Activated CD4-positive, CD25-positive, alpha-beta regulatory T cell (primary cell): Measurements from ENCODE around the gene LMLN.
"Not testable (repeated sequence)": the region's sequence is repeated elsewhere in the genome, so short reads cannot be mapped to it uniquely, and the experiment has no call there.

ENCODE experiments used
- DNase-seq, 4 experiments: peaks; one replicate each; lab custom pipeline; 2025; lab: John Stamatoyannopoulos, UW

The LMLN gene, protein sequence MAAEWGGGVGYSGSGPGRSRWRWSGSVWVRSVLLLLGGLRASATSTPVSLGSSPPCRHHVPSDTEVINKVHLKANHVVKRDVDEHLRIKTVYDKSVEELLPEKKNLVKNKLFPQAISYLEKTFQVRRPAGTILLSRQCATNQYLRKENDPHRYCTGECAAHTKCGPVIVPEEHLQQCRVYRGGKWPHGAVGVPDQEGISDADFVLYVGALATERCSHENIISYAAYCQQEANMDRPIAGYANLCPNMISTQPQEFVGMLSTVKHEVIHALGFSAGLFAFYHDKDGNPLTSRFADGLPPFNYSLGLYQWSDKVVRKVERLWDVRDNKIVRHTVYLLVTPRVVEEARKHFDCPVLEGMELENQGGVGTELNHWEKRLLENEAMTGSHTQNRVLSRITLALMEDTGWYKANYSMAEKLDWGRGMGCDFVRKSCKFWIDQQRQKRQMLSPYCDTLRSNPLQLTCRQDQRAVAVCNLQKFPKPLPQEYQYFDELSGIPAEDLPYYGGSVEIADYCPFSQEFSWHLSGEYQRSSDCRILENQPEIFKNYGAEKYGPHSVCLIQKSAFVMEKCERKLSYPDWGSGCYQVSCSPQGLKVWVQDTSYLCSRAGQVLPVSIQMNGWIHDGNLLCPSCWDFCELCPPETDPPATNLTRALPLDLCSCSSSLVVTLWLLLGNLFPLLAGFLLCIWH

DNA sequence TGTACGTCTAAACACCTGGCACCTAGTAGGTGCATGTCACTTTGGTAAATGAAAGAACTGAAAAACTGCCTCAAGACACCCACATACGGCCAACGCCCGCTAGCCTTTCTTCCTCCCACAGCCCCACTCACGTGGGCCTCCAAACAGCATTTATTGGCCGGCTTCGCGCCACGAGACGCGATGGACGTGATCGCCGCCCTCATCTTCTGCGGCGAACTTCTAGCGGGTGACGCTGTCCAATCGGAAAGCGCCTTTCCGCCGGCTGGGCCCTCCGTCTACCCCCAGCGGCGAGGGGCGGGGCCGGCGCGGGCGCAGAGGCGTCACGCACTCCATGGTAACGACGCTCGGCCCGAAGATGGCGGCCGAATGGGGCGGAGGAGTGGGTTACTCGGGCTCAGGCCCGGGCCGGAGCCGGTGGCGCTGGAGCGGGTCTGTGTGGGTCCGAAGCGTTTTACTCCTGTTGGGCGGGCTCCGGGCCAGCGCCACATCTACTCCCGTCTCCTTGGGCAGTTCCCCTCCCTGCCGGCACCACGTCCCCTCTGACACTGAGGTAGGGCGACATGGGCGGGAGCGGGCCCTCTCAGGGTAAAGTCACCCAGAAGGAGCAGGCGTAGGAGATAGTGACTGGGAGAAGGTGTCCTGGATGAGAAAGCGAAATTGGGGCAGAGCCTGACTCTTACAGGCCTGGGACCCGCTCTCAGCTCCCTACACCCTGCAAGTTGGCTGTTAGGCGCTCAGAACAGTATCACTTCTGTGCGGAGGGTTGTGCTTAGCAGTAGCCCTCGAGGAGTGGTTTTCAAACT is at the start of gene LMLN:
Gene LMLN, plus strand, starts transcription at position 327 of the 803 bp plus-strand sequence. Its CDS starts 29 bp downstream, at position 356.
- DNase-seq = peak; percentile 86 to 93 (median 90)

DNA sequence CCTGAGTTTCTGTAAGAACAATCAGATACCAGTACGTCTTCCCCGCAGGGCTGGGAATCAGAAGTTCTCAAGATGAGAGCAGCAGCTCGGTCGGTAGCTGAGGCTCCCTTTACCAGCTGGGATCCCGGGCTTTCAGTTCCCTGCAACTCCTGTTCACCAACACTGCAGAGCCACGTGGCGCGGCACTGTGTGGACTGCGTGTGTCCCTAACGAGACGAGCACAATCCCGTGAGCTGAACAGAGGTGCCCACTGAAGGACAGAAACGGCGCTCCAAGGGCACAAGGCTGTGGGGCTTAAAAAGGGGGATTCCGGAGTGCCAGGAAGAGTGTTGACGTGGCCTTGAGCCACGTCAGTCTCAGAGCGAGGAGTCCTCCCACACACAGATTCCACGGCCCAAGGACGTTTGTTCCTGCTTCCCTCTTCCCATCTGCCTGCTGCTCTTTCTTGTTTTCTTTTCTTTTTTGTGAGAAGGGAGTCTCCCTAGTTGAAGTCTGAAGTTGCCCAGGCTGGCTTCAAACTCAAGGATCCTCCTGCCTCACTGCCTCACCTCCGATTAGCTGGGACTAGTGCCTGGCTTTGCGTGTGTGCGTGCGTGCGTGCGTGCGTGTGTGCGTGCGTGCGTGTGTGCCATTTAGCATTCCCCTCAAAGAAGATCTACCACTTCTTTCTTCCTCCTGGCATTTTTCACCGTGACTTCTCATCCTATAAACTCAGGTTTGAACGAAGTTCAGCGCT is 47.1 kb upstream of the LMLN start:
- no peak for DNase-seq

DNA sequence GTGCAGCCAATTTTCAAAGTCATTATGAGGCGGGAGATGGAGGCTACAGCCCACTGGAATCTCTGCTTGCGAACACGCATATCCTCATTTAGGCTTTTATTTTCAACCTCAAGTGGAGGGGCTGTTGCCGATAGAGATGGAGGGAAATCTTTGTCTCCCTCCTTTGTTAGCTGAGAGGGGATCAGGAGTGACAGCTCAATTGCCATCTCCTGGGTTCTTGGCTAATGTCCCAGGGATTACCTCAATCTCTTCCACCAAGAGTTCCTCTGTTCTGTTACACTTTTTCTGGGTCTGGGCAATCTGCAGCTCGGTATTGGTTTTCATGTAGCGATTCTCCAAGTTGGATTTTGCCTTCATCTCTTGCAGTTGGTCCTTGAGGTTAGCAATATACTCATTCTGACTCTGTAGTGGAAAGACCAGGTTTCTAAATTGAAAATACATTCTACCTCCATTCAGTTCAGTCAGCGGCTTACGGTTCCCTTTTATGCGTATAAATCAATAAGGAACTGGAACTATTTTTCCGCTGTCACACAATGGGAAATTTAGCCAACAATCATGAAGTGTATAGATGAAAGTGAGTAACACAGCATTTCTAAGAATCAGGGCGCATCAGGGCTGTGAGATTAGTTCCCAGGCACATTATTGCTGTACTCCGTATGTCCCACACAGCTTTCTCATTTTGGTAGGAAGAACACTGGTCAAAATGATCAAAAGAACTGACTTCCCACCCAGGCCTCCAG is 46.2 kb upstream of the LMLN start:
- no peak for DNase-seq

DNA sequence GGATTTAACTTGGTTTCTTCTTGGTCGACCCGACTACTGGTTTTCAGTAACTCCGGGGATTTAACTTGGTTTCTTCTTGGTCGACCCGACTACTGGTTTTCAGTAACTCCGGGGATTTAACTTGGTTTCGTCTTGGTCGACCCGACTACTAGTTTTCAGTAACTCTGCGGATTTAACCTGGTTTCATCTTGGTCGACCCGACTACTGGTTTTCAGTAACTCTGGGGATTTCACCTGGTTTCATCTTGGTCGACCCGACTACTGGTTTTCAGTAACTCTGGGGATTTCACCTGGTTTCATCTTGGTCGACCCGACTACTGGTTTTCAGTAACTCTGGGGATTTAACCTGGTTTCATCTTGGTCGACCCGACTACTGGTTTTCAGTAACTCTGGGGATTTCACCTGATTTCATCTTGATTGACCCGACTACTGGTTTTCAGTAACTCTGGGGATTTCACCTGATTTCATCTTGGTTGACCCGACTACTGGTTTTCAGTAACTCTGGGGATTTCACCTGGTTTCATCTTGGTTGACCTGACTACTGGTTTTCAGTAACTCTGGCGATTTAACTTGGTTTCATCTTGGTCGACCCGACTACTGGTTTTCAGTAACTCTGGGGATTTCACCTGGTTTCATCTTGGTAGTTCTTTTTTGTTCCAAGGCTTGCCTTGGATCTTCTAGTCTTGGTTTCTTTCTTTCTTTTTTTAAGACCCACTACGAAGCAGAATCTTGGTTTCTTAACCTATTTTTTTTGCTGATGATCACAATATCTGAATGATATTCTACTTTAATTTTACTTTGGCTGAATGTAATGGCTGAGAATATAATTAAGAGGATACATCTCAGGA is 38.4 kb upstream of the LMLN start:
- DNase-seq = not testable (repeated sequence)

DNA sequence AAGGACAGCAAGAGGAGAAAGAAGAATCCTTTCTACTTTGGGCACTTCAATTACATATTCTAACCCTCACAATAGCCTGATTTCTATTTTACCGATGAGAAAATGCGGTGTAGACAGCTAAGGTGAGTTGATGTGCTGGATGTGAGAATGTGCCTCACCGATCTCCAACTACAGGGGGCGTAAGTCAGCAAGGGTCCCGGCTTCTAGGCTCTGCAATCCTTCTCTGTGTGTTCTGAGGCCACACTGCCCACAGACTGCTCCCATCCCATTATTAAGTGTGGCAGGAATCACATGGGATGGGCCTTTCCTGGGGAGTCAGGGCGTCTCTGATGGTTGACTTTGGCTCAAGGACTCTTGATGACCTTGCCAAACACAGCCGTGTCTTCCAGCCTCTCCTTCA is 33.6 kb upstream of the LMLN start:
- DNase-seq = no peak

DNA sequence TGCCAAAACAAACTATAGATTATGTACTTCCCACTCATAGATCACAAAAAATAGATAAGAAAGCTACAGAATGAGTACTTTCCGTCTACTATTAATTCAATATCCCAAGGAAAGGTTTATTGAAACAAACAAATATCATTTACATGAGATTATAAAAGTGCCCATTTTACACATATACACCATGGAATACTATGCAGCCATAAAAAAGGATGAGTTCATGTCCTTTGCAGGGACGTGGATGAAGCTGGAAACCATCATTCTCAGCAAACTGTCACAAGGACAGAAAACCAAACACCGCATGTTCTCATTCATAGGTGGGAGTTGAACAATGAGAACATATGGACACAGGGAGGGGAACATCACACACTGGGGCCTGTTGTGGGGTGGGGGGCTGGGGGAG is 32.4 kb upstream of the LMLN start:
- not testable (repeated sequence) for DNase-seq

DNA sequence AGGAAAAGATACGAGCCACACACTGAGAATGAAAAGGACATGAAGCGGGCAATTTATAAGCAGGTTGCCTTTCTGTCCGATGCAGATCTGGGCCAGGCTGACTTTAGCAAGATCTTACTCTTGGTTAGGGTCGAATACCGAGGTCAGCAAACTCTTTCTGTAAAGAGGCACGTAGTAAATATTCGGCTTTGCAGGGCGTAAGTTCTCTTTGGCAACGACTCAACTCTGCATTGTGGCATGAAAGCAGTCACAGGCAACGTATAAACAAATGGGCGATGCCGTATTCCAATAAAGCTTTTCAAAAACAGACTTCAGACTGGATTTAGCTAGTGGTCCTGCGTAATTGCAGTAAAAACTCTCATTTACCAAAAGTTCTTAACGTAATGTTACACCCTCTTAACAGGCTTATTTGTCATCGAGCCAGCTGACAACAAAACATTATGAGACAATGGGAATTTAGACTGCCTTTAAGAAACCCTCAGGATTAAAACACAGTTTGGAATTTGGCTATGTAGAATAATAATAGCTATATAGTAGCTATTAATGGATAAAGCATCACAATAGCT is 23.1 kb upstream of the LMLN start:
- DNase-seq = no peak

DNA sequence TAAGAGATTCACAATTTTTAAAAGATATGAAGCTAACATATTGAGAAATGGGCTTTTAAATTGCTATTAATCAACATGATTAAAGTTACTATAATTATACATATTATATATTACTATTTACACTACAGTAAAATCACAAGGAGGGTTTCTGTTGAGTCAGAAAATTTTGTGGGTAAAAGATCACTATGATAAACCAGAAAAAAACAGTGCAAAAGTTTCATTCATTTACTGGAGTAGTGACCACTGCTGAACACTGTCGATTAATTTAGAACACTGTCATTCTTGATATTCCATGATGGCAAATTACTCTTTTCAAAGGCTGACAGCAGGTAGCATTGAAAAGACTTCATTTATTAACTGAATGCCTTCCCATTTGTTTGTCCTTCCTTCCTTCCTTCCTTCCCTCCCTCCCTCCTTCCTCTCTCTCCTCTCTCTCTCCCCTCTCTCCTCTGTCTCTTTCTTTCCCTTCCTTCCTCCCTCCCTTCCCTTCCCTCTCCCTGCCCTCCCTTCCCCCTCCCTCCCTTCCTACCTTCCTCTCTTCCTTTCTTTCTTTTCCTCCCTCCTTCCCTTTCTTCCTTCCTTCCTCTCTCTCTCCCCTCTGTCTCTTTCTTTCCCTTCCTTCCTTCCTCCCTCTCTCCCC is 19.2 kb upstream of the LMLN start:
- no peak for DNase-seq

DNA sequence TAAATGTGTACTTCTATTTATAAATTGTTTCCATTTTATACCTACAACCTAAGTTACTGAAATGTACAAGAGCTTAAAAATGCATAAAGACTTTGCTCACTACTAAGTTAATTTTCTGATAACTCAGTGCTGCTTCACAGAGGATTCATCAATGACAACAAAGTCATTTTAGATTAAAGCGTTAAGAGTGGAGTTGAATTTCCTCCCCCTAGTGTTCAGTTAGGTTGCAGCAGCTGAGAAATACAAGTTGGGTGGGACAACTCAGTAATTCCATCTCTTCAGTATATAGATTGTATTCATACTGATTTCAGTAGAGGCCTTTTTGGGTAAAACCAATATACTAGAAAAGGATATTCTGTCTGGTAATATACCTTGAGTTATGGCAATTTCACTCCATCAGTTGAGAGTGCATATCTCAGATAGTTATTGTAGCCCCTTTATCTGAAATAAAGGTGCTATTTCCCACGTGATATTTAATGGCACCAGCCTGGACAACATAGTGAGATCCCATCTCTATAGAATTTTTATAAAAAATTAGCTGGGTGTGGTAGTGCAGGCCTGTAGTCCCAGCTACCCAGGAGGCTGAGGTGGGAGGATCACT is 17.0 kb upstream of the LMLN start:
- DNase-seq = no peak

DNA sequence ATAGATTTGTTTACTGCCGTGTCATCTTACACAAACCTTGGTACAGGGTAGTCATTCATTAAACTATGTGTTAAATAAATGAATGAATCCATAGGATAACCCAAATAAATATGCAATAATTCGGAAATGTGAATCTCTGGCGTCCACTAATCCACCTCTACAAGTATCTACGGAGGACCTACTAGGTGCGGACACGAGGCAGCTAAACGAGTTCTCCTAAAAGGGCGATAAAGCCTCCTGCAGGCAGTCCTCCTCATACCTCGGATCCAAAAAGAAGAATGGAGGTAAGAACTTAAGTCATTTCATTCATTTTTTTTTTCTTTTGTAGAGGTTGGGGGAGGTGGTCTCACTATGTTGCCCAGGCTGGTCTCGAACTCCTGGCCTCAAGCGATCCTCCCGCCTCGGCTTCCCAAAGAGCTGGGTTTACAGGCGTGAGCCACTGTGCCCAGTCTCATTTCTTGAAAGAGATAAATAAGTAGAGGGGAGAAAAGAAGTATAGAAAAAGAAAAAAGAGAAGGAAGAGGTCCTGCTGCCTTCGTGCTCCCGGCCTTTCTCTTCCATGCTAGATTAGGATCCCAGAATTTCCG is 10.7 kb upstream of the LMLN start:
- no peak for DNase-seq

DNA sequence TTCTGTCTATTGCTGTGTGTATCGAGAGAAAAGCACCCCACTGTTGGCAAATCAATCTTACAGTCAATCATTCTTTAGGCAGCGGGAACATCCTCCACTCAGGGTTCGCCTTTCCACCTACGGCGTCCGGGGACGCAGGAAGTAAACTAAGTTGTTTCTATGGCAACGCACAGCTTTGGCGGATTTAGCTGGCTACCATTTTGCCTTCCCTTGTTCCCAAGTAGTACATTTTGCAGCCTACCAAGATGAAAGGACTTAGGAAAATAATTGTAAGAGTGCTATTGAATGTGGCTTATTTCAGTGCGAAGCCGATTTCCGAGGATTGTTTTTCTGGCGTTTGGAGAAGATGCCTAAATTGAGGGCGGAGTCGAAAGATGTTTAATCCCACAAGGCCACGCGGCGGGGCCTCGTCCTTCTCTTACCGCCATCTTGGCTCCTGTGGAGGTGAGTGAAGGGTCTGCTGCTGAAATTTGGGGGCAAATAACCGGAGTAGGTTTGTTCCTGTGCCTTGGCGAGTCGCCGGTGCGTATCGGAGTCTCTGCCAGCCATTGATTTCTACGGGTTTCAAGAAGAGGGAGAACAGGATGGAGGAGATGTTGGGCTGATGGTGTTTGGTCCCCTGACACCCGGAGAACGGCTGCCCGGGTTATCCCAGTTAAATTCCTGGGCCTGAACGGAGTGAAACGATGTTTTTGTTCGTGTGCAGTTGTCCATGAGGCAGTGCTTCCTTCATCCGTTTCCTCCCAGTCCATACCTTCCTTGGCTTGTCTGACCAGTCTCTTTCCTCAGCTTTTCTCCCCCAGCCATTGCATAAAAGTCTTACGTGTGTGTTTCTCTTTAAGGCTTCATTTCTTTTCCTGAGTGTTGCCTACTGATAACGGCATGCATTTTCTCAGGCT is 10.0 kb upstream of the LMLN start, which contains the start of gene RPL35A:
Gene RPL35A, plus strand, starts transcription at position 413 of the 899 bp plus-strand sequence. CDS start 778 bp downstream, outside the sequence.
- peak; percentile 64 to 75 (median 72) for DNase-seq

DNA sequence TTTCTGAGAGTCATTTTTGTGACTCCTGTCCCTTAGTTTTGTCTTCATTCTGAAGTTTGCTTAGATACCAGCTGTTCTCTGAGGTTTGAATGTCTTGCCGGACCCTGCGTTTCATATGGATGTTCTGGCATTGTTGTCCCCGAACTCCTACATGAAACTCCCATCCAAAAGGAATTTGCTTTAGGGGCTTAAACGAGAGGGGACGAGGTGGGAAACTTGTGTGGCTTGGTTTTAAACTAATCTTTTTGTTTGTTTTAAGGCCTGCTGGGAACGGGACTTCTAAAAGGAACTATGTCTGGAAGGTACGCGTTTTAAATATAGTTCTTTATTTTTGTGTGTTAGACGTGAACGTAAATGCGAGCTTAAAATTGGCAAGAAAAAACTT is 9.3 kb upstream of the LMLN start:
- DNase-seq = no peak

DNA sequence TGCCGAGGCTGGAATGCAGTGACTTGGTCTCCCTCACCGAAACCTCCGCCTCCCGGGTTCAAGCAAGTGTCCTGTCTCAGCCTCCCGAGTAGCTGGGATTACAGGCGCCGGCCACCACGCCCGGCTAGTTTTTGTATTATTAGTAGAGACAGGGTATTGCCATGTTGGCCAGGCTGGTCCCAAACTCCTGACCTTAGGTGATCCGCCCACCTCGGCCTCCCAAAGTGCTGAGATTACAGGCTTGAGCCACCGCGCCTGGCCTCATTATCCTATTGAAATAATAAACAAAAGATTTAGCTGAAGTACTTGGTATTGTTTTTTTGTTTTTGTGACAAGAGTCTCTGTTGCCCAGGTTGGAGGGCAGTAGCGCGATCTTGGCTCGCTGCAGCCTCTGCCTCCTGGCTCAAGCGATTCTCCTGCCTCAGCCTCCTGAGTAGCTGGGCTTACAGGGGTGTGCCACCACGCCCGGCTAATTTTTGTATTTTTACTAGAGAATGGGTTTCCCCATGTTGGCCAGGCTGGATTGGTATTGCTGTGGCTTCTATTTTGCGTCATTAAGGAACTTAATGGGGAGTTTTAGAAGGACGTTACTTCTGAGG is 8.5 kb upstream of the LMLN start:
- no peak for DNase-seq

DNA sequence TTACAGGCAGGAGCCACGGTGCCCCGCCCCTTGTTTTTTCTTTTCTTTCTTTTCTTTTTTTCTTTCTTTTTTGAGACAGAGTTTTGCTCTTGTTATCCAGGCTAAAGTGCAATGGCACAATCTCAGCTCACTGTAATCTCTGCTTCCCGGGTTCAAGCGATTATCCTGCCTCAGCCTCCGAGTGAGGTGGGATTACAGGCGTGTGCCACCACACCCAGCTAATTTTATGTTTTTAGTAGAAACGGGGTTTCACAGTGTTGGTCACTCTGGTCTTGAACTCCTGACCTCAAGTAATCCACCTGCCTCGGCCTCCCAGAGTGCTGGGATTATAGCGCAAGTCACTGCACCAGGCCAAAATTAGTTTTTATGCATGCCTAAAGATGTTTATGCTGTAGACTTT is 7.6 kb upstream of the LMLN start:
- DNase-seq = no peak

DNA sequence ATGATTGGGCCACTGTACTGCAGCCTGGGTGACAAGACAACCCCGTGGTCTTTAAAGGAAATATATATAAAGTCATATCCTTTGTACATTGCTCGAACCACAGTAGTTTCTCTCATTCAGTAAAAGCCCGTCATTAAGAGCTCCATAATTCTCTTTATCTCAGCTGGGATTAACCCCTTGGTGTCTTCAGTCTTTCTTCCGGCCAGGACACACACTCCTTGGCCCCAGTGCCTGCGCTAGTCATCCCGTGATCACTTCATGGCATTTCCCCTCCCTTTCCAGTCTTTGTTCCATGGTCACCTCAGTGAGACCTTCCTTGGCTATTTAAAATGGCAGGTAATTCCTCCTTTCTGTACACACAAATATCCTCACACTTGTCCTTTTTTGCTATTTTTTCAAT is 6.7 kb upstream of the LMLN start:
- DNase-seq = no peak

DNA sequence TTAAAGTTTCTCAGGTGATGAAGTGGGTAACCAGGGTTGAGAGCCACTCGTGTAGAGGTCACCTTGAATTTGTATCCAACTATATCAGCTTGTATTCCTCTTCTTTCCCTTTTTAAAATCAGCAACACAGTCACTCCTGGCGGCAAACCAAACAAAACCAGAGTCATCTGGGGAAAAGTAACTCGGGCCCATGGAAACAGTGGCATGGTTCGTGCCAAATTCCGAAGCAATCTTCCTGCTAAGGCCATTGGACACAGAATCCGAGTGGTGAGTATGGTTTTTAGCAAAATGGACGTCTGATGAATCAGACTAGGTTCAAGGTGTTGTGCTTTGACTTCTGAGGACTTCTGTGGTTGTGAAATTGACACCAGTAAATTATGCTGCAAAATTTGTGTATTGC is 6.1 kb upstream of the LMLN start:
- DNase-seq = no peak

DNA sequence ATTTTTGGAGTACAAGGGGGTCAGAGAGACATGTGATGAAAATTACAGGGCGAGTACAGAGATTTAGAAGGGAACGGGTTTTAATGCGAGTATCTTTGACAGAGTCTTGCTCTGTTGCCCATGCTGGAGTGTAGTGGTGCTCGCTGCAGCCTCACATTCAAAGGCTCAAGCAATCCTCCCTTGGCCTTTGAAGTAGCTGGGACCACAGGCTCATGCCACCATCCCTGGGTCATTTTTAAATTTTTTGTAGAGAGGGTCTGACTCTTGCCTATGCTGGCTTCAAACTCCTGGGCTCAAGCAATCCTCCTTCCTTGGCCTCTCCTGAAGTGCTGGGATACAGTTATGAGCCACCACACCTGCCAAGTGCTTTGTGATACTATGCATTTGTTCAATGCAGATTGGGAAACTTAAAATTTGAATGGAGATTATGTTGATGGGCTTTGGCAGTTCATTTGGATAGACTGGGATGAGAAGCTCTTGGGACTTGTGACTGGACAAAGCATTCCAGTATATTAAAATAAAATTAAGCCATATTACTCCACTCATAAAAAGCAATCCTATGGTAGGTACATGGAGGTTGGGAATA is 4.0 kb upstream of the LMLN start:
- no peak for DNase-seq
